ENCODE results near the gene ITGB6. TPM values are rescaled to one million over a fixed set of nuclear protein-coding genes. Genes with fewer than 3 reads are reported as not detected.

ITGB6 gene
- total and polyA plus RNA-seq, 3 donors from 2014 or later = 0.12 to 0.79 (median 0.18) TPM

GRCh38 chr2:160242893-160243564, 43.0 kb upstream of the ITGB6 start:
- intact Hi-C loops (cut with DNase I; ENCODE audit: low total_unique reads) = no loop called here
- WGBS, 2 donors = 45 to 65% methylated on average over 3 of the region's 3 CpGs
- no peak overlapping the region for H3K27ac ChIP-seq
- no peaks in the 10 kb centered on the region for H3K9me3 ChIP-seq
- no peak for DNase-seq
- no peaks in the 10 kb centered on the region for H3K4me1 ChIP-seq
- no peaks in the 10 kb centered on the region for H3K27me3 ChIP-seq
- H3K4me3 ChIP-seq = no peak overlapping the region
- H3K36me3 ChIP-seq (ENCODE audit: low read depth, missing control alignments) = no peaks in the 10 kb centered on the region
- TF ChIP-seq POLR2A (IDR thresholded peaks at IDR 0.05) (no peak), CTCF (IDR thresholded peaks at IDR 0.05) (no peak)

DNA sequence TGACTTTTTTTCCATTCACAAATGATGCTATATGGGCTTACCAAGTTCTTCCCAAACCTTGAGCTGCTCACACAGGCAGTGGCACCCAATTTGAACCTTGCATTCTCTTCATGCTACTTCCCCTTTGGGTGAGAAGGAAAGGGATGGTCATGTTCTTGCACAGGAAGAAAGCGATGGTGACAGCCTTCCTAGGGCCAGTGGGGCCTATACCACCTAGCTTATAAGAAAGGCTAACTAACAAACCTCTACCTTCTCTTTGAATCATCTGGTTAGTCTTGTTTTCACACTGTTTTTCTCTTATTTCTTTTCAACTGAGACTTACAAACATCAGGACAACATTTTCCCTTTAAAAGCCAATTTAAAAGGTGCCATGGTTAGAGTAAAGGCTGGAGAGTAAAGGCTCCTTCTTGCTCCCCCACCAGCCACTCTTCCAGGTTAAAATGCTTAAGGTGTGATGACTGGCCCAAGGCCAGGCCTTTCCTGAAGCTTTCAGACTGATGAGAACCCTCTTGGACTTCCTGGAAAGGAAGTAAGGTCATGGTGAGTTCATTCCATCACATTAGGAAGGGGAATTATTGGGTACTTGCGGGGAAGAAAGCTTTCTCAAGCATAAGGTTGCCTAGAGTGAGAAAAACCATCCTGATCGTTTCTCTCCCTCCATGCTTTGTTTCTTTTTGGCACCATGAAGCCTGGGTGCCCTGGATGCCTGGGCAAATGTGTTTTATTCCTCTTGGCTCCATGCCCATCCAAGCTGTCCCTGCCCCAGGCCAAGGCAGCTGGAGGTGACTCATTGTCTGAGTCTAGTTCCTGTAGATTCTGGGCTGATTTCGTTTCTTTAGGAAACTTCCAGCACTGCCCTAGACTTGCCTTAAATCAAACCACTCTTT, 41.4 kb upstream of the ITGB6 start:
- Histone ChIP-seq H3K4me1 (no peaks in the 10 kb centered on the region), H3K27ac (no peak overlapping the region), H3K36me3 (ENCODE audit: low read depth, missing control alignments) (no peaks in the 10 kb centered on the region), H3K9me3 (no peaks in the 10 kb centered on the region), H3K27me3 (no peaks in the 10 kb centered on the region), H3K4me3 (no peak overlapping the region)
- intact Hi-C loops (cut with DNase I; ENCODE audit: low total_unique reads) = no loop called here
- no peak for DNase-seq
- no peak for TF ChIP-seq POLR2A (IDR thresholded peaks at IDR 0.05)
- TF ChIP-seq CTCF (IDR thresholded peaks at IDR 0.05) = no peak
- 74 to 80% methylated on average over 4 of the region's 4 CpGs for WGBS, 2 donors

DNA sequence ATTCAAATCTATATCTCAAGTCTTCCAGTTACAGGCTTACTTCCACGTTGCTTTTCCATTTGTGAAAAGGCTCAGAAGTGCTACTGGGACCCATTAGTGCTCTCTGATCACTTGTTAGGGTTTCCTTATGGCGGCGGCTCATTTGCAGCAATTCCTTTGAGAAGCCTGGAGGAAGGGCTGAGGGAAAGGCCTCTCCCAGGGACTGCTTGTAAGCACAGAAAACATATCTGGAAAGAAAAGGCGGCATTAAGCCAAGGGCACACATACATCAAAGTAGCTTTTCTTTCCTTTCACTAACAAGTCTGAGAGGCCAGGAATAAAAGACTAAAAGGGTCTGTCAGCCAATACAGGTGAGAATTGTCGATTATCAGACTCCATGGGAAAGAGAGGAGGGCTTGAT, 39.4 kb upstream of the ITGB6 start:
- no peak for DNase-seq
- Histone ChIP-seq H3K36me3 (ENCODE audit: low read depth, missing control alignments) (no peaks in the 10 kb centered on the region), H3K9me3 (no peaks in the 10 kb centered on the region), H3K4me1 (no peaks in the 10 kb centered on the region), H3K27ac (no peak overlapping the region), H3K27me3 (no peaks in the 10 kb centered on the region), H3K4me3 (no peak overlapping the region)
- intact Hi-C loops (cut with DNase I; ENCODE audit: low total_unique reads) = no loop called here
- TF ChIP-seq POLR2A (IDR thresholded peaks at IDR 0.05) (no peak), CTCF (IDR thresholded peaks at IDR 0.05) (no peak)
- WGBS, 2 donors = 76 to 85% methylated on average over 5 of the region's 5 CpGs

DNA sequence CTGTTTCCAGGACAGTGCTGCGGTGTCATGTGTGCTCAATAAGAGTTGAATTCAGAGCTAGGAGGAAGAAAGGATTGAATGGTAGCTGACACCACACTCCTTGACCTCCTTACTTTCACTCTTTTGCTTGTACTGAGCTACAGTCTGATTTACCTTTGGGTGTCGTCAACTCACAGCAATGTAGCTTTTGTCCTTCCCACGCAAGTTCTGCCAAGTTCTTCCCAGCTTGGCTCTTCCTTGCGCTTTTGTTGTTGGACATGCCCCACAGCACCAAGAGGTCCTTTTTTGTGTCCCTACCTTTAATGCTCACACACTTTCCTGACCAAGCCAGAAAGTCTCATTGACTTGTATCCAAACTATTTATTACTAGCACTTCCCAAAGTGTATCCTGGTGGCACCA, 38.3 kb upstream of the ITGB6 start:
- intact Hi-C loops (cut with DNase I; ENCODE audit: low total_unique reads) = no loop called here
- no peaks in the 10 kb centered on the region for H3K4me1 ChIP-seq
- no peaks in the 10 kb centered on the region for H3K36me3 ChIP-seq (ENCODE audit: low read depth, missing control alignments)
- no peaks in the 10 kb centered on the region for H3K9me3 ChIP-seq
- DNase-seq = no peak
- no peak overlapping the region for H3K27ac ChIP-seq
- H3K4me3 ChIP-seq = no peak overlapping the region
- TF ChIP-seq POLR2A (IDR thresholded peaks at IDR 0.05) = no peak
- TF ChIP-seq CTCF (IDR thresholded peaks at IDR 0.05) = no peak
- 86 to 95% methylated on average over 4 of the region's 4 CpGs for WGBS, 2 donors
- no peaks in the 10 kb centered on the region for H3K27me3 ChIP-seq

Measured in testis (tissue), 3 donors.